ENCODE results near the gene ANTXR2.

ANTXR2 gene

DNA sequence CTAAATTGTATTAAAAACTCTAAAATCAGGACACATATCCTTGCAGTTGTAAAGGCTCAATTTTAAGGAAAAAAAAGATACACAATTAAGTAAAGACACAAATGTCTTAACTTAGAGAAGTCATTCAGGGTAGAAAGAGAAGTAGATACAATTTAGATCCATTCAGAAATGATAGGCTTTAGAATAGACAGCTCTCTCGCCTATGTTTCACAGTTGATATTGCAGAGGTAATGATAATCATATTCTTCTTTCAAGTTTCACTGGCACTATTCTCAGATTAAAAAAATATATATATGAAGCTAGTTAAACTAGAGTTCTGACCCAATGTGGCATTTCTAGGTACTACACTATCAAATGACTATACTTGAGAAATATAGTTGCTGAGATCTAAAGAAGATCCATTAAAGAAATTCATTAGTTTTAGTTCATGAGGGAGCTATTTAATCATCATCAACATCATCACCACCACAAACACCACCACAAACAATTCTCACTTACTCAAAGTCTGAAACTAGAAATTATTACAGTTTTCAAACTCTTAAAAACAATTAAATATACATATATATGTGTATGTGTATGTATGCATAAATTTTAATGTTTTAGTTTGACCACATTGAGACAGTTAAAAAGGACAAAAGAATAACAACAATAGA, 93.1 kb downstream of the ANTXR2 start:
- no peak for DNase-seq

DNA sequence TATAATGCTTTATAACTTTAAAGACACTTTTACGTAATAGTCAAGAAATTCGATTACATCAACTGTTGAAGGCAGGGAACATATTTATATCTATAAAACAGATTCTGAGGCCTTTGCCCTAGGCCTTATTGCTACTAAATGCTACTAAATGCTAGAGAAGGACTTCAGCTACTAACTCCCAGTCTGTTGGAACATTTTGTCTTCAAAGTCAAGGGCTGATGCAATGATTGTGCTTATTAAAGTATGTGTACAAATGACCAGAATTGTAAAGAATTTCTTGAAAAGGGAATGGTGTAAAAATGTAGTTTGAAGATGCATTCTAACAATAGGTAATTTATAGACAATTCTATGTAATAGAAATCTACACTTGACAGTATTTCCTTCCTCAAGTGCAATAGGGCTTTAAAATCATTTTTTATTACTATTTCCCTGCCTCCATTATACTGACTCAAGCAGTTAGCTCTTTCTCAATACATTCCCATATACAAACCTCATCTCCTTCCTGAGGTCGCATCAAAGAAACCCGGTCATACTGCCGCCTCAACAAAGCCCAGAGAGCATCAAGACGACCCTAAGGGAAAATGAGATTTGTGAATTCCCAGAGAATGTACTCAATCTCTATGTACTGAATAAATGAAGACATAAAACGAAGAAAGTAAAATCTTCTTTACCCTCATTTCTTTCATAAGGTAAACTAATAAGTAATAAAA, 95.7 kb downstream of the ANTXR2 start:
- no peak for DNase-seq

DNA sequence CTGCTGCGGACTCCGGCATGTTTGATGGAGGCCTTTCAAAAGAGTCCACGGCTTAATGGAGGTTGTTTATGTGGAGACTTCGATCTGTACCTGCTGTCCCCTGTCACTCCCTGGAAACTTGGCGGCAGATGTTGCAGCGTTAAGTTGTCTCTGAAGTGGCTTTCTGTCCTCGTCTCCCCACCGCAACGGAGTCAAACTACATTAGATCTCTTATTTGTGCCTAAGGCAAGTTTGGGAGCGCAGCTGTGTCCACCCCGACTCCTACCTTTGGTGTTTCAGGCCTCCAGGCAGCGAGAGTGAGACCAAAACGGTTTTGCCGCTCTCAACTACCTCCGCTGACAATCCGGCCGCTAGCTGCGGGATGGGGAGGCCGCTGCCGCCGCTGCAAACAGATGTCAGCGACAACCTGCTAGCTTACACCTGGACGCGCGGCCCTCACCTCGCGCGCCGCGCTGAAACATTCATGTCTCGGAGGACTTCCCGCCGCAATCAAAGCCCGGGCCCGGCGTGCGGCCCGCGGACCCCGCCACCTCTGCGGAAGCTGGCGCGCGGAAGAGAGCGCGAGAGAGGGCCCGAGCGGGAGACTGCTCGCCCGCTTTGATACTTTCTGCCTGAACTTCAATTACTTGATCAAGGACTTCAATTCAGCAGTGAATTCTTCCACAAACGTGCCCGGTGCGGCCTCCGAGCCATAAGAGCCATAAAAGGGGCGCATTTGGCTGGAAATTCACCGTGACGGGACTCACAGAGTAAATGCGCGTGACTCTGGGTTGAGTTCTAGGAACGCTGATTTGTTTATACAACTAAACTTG, 108.4 kb downstream of the ANTXR2 start:
- DNase-seq = no peak

- DNase-seq = no peak
These were observed 109.0 kb downstream of the ANTXR2 start for GRCh38 chr4:79964020-79964399.

DNA sequence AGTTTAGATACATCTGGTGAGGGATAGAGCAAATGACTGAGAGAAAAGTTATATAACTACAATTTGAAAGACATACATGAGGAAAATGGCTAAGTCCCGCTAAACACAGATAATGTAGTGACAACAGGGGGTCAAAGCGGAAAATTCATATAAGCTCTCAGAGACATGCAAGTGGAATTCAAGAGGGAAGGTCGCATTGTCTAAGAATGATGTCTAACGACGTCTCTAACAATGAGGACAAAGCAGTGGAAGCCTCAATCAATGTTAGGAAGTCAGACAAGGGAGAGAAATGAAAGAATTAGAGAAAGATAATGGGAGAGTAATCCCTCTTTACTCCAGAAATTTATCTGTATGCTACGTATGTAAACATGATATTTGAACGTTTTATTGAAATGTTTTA, 113.4 kb downstream of the ANTXR2 start:
- DNase-seq = no peak

DNA sequence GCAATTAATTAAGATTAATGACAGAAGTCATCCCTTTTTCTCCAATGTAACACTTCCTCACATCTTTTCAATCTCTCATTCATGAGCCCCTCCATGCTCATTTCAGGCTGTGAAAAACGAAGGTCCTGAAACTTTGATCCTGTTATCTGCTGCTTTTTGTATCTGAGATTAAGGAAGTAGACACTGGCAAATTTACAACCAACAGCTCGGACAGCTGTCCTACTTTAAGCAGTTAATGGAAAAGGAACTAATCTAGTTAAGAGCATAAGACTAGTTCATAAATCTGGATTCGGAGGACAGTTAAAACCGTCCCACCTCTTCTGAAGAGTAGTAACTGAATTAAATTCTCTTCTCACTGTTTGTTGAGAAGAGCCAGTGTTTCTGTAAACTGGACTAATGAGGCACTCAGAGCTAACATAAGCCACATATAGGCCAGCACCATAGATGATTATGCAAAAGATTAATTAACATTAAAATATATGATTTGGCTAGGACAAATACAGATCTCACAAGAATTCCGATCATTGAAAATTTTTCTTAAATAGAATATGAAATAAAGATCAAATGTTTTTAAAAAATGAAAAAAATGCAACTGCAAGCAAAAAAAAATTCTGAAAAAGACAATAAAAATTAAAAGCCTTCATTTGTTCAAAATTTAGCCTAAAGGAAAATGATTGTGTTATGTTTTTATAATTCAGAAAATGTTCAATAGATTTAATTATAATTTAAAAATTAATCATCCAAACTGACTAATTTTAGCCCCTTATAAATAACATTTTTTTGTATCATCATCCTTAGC, 114.4 kb downstream of the ANTXR2 start:
- DNase-seq = no peak

- DNase-seq = no peak
These were observed 123.9 kb downstream of the ANTXR2 start for GRCh38 chr4:79949178-79949577.

- no peak for DNase-seq
These were observed 124.3 kb downstream of the ANTXR2 start for GRCh38 chr4:79948739-79949138.

GRCh38 chr4:79948261-79948660, 124.8 kb downstream of the ANTXR2 start:
- DNase-seq = no peak

DNA sequence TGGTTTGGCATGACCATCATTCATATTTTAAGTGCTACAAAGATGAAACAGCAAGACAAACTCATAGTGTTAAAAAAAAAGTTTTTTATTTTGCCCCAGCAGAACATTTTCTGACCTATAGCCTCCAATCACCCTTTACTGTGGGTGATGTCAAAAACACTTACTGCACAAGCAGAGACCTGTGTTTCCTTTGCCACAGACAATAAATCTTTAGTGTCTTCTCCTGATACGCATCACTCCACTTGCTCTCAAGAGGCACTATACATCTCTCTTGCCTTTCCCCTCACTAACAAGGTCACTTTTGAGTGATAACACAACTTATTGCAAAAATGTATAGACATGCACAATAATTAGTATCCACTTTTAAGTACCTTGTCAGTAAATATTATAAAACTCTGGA, 125.6 kb downstream of the ANTXR2 start:
- no peak for DNase-seq

DNA sequence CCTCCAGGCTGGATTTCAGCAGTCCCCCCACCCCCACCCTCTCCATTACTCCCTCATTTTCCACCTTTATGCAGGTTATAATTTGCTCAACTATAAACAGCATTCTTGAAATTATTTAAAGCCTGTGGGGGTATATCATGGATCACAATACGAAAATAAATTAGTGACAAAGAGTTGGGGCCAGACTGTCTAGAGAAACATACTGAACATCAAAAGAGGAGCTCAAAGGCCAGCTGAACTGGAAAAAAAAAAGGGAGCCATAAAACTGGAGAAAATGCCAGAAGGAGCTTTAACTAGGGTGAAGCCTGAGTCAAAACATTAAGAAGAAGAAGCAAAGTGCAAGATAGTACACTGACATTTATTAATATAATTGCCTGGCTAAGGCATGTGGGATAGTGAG, 137.8 kb downstream of the ANTXR2 start:
- no peak for DNase-seq

DNA sequence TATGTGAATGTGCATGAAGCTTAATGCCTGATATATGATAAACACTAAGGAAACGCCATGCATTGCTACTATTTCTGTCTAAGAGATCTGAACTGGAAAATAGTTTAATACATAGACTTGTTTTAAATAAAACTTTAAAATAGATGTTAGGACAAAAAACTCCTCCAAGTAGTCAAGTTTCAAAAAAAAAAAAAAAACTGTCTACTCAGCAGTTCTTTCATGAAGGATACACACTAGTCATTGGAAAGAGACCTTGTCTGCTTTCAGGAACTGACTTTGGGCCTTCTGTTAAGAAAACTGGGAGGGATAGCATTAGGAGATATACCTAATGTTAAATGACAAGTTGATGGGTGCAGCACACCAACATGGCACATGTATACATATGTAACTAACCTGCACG, 138.4 kb downstream of the ANTXR2 start:
- no peak for DNase-seq

GRCh38 chr4:79927931-79928330, 145.1 kb downstream of the ANTXR2 start:
- DNase-seq = no peak

DNA sequence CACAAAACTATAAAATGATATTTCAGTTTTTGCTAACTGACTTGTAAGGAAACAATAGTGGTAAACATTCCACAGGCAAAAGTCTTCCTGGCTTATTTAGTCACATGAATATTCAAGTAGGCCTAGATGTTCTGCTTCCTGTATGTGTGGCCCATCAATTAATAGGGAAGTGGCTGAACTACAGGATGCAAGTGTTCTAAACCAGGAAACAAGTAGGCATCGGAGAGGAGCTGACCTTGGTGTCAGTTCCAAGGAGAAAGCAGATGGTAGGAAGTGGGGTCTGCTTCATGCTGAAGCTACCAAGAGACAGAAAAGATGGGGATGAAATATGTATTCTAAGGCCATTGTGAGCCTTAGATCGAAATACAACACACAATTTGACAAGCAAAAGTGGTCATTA, 149.7 kb downstream of the ANTXR2 start:
- DNase-seq = peak; percentile 23

DNA sequence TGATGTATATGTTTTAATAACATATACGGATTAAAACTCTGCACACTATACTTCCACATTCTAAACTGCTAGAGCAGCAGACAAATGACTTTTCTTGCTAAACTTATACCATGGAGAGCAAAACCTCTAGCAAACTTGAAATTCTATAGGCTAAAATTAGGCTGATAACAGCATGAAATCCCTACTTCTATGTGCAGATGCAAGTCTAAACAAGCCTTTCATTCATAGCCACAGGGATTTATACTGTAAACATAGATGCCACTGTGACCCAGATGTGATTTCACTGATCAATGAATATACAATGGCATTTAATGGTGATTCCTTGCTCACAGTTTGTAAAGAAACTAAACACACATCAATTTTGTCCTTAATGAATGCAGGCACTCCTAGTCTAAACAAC, 151.0 kb downstream of the ANTXR2 start:
- DNase-seq = no peak

- no peak for DNase-seq
These were observed 152.7 kb downstream of the ANTXR2 start for GRCh38 chr4:79920163-79920853.

GRCh38 chr4:79918292-79918691, 154.7 kb downstream of the ANTXR2 start:
- DNase-seq = no peak

- DNase-seq = peak; percentile 47
These were observed 155.8 kb downstream of the ANTXR2 start for GRCh38 chr4:79917246-79917645.

GRCh38 chr4:79915246-79915645, 157.8 kb downstream of the ANTXR2 start:
- DNase-seq = no peak

DNA sequence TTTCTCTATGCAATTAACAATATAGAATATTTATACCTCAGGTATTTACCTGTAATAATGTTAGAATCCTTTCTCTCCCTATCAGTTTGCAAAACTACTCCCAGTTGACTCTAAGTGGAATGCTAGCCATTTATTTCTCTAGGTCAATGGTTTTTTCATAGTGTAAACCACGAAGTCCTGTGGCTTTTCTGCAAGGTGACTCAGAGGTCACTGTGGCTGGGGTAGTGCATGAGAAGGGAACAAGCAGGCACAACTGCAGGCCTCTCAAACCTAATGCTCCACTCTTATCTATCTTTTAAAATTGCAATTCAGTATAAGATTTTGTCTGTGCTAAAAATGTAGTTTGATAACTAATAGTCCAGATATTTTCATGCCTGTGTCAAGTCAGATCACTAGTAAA, 159.4 kb downstream of the ANTXR2 start:
- no peak for DNase-seq

GRCh38 chr4:79907001-79907400, 166.0 kb downstream of the ANTXR2 start:
- peak; percentile 56 for DNase-seq

DNA sequence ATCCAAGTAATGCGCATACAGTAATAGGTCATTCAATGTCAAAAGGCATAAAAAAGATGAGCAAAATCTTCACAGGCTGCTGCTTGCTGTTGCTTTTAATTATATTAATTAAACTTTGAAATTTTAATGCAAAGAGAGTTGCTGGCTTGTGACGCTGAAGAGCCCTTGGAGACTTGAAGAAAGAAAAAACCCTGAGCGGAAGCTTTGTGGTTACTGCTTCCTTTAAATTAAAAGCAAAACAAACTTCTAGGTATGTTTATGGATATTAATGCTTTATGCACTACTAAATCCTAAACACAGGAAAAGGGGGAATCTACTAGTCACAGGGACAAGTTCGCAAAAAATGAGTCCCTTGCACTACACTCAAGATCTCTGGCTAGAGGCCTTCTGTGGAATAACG, 166.7 kb downstream of the ANTXR2 start:
- no peak for DNase-seq

DNA sequence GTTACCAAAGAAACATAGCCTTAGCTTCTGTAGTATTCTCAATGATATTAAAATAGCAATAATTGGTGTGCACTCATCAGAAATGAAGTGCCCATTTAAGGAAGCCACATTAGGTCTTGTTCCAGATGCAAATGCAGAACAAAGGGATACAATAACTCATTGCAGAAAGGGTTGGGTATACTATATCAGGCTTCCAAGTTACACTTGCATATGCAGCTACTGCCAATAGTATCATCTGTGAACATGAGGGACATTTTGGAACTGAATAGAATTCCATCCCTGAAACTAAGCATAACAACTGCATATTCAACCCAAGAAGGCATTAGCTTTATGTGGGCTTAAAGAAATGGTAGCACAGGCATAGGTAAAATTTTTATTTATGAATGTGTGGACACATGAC, 167.8 kb downstream of the ANTXR2 start:
- no peak for DNase-seq
